SU-DHL-6 (cell line): ENCODE measurements around the gene CCDC141.

Experiments
- H2AFZ ChIP-seq: fragments of 200-600 bp; sonication (generic); 2 replicates; pipeline ENCODE4 v1.6.1; 2014; ENCODE audit warnings: low read depth, mild to moderate bottlenecking, moderate library complexity, mixed read lengths, antibody characterized with exemption, low read length; ENCODE audit not compliant: severe bottlenecking
- H3F3A ChIP-seq: fragments of 200-600 bp; shearing (Covaris generic); 2 replicates; pipeline ENCODE4 v1.6.0; 2016; ENCODE audit warnings: antibody characterized with exemption, mild to moderate bottlenecking; ENCODE audit not compliant: insufficient read depth
- H3K27ac ChIP-seq: fragments of 200-600 bp; sonication (generic); 2 replicates; pipeline ENCODE4 v1.5.1; 2016; ENCODE audit warnings: low read depth, mild to moderate bottlenecking, low read length, moderate library complexity, mixed read lengths
- H3K27me3 ChIP-seq: fragments of 200-600 bp; sonication (generic), shearing (Covaris generic); 2 replicates; pipeline ENCODE4 v1.6.0; 2014; ENCODE audit warnings: mild to moderate bottlenecking, low read length
- H3K36me3 ChIP-seq: fragments of 200-600 bp; sonication (generic); 2 replicates; pipeline ENCODE4 v1.6.1; 2014; ENCODE audit warnings: mild to moderate bottlenecking, low read length, mixed read lengths
- H3K4me2 ChIP-seq: fragments of 300-600, 200-600 bp; shearing (Covaris generic), sonication (generic); 2 replicates; pipeline ENCODE4 v1.6.0; 2014; ENCODE audit warnings: low read length, low read depth, mild to moderate bottlenecking; ENCODE audit not compliant: poor library complexity, severe bottlenecking
- H3K4me3 ChIP-seq: fragments of 200-600 bp; sonication (generic); 2 replicates; pipeline ENCODE4 v1.5.1; 2014; ENCODE audit warnings: antibody characterized with exemption, low read length, mild to moderate bottlenecking, mixed read lengths; ENCODE audit not compliant: insufficient read depth, poor library complexity, severe bottlenecking
- H3K79me2 ChIP-seq: fragments of 200-600 bp; sonication (generic); 2 replicates; pipeline ENCODE4 v1.6.1; 2014; ENCODE audit warnings: mild to moderate bottlenecking, low read length, moderate library complexity; ENCODE audit not compliant: insufficient read depth
- H3K9ac ChIP-seq: fragments of 200-600 bp; sonication (generic); 2 replicates; pipeline ENCODE4 v1.7.0; 2014; ENCODE audit warnings: mild to moderate bottlenecking, low read length
- H3K9me2 ChIP-seq: fragments of 200-600 bp; sonication (generic); replicated peaks from 2 replicates; pipeline ENCODE4 v1.6.1; 2014; ENCODE audit warnings: low read length; ENCODE audit not compliant: insufficient read depth
- H3K9me3 ChIP-seq: fragments of 200-600 bp; sonication (generic); 2 replicates; pipeline ENCODE4 v1.6.1; 2014; ENCODE audit warnings: low read length, mixed read lengths; ENCODE audit not compliant: insufficient read depth
- H4K20me1 ChIP-seq: fragments of 200-600 bp; sonication (generic); 2 replicates; pipeline ENCODE4 v1.6.1; 2014; ENCODE audit warnings: low read depth, mild to moderate bottlenecking, antibody characterized with exemption, low read length, moderate library complexity, mixed read lengths
- CTCF ChIP-seq: fragments of 200-600 bp; sonication (generic); IDR thresholded peaks from one replicate; pipeline ENCODE4 v1.5.1; 2017; ENCODE audit warnings: antibody characterized with exemption, mild to moderate bottlenecking, low read length, moderate library complexity; ENCODE audit not compliant: insufficient read depth, poor library complexity, severe bottlenecking
- EZH2phosphoT487 ChIP-seq: fragments of 200-600 bp; sonication (generic), shearing (Covaris generic); conservative IDR thresholded peaks from 2 replicates; pipeline ENCODE4 v1.6.1; 2018; ENCODE audit warnings: mild to moderate bottlenecking, antibody characterized with exemption, low read length, moderate library complexity, mixed read lengths

The CCDC141 gene

GRCh38 chr2:179037807-179038206, 12.1 kb downstream of the CCDC141 start:
- Histone ChIP-seq H3K27ac (no peak overlapping the region), H3K4me3 (no peak overlapping the region), H2AFZ (no peak overlapping the region), H3K27me3 (no peaks in the 10 kb centered on the region), H3F3A (no peaks in the 10 kb centered on the region), H3K4me2 (no peak overlapping the region), H3K9me2 (no peaks in the 10 kb centered on the region), H3K9me3 (no peaks in the 10 kb centered on the region), H3K9ac (no peak overlapping the region), H3K79me2 (no peaks in the 10 kb centered on the region), H4K20me1 (no peaks in the 10 kb centered on the region), H3K36me3 (no peaks in the 10 kb centered on the region)
- no peak for TF ChIP-seq EZH2phosphoT487
- TF ChIP-seq CTCF: no peak

GRCh38 chr2:179036353-179036905, 13.5 kb downstream of the CCDC141 start:
- TF ChIP-seq CTCF (no peak), EZH2phosphoT487 (no peak)
- Histone ChIP-seq H3K4me2 (no peak overlapping the region), H3K27ac (no peak overlapping the region), H3K27me3 (no peaks in the 10 kb centered on the region), H3K36me3 (no peaks in the 10 kb centered on the region), H3K9me2 (no peaks in the 10 kb centered on the region), H3K79me2 (no peaks in the 10 kb centered on the region), H3F3A (no peaks in the 10 kb centered on the region), H3K9ac (no peak overlapping the region), H3K9me3 (no peaks in the 10 kb centered on the region), H2AFZ (no peak overlapping the region), H3K4me3 (no peak overlapping the region), H4K20me1 (no peaks in the 10 kb centered on the region)

GRCh38 chr2:179031731-179032408, 18.1 kb downstream of the CCDC141 start:
- H4K20me1 ChIP-seq: no peaks in the 10 kb centered on the region
- no peaks in the 10 kb centered on the region for H3K27me3 ChIP-seq
- H3K36me3 ChIP-seq: no peaks in the 10 kb centered on the region
- H2AFZ ChIP-seq: peak overlapping the region; percentile 16
- peak overlapping the region; percentile 83 for H3K27ac ChIP-seq
- no peaks in the 10 kb centered on the region for H3F3A ChIP-seq
- H3K4me2 ChIP-seq: peak overlapping the region; percentile 67
- H3K4me3 ChIP-seq: no peak overlapping the region
- no peaks in the 10 kb centered on the region; the same call in 1 of the 2 replicates for H3K9me3 ChIP-seq
- TF ChIP-seq EZH2phosphoT487: no peak
- TF ChIP-seq CTCF: no peak
- no peaks in the 10 kb centered on the region for H3K79me2 ChIP-seq
- peak overlapping the region; percentile 43 for H3K9ac ChIP-seq
- no peaks in the 10 kb centered on the region for H3K9me2 ChIP-seq
